CD4-positive, alpha-beta T cell treated with Interleukin-15 for 4 hours (primary cell): ENCODE results near the gene PAPSS1.
"Not testable (repeated sequence)": the region's sequence is repeated elsewhere in the genome, so short reads cannot be mapped to it uniquely, and the experiment has no call there.

Experiments used
- DNase-seq: peaks from one replicate; pipeline ENCODE4 v3.0.0-alpha.2; 2020; ENCODE audit warnings: low spot score

Gene PAPSS1

GRCh38 chr4:107689912-107690587, 30.0 kb downstream of the PAPSS1 start:
- no peak for DNase-seq

- no peak for DNase-seq
Measured at GRCh38 chr4:107688421-107688820, 31.6 kb downstream of the PAPSS1 start.

GRCh38 chr4:107685740-107686139, 34.3 kb downstream of the PAPSS1 start:
- DNase-seq, result no peak

GRCh38 chr4:107683873-107684272, 36.2 kb downstream of the PAPSS1 start:
- DNase-seq, result no peak

GRCh38 chr4:107682306-107682705, 37.7 kb downstream of the PAPSS1 start:
- no peak for DNase-seq

- no peak for DNase-seq
Measured at GRCh38 chr4:107669068-107669467, 51.0 kb downstream of the PAPSS1 start.

- DNase-seq, result no peak
Measured at GRCh38 chr4:107666134-107666533, 53.9 kb downstream of the PAPSS1 start.

- no peak for DNase-seq
Measured at GRCh38 chr4:107665001-107665400, 55.0 kb downstream of the PAPSS1 start.

GRCh38 chr4:107658400-107659336, 61.4 kb downstream of the PAPSS1 start:
- no peak for DNase-seq

- DNase-seq, result no peak
Measured at GRCh38 chr4:107655289-107655688, 64.7 kb downstream of the PAPSS1 start.

- no peak for DNase-seq
Measured at GRCh38 chr4:107654694-107655093, 65.3 kb downstream of the PAPSS1 start.

GRCh38 chr4:107651408-107651807, 68.6 kb downstream of the PAPSS1 start:
- DNase-seq, result not testable (repeated sequence)

GRCh38 chr4:107650251-107650650, 69.8 kb downstream of the PAPSS1 start:
- DNase-seq, result no peak

- no peak for DNase-seq
Measured at GRCh38 chr4:107648178-107648991, 71.6 kb downstream of the PAPSS1 start.

- DNase-seq, result no peak
Measured at GRCh38 chr4:107647591-107647990, 72.4 kb downstream of the PAPSS1 start.

GRCh38 chr4:107645604-107646003, 74.4 kb downstream of the PAPSS1 start:
- no peak for DNase-seq

- DNase-seq, result no peak
Measured at GRCh38 chr4:107643021-107643420, 77.0 kb downstream of the PAPSS1 start.

- no peak for DNase-seq
Measured at GRCh38 chr4:107640878-107641277, 79.2 kb downstream of the PAPSS1 start.

- DNase-seq, result no peak
Measured at GRCh38 chr4:107640197-107640596, 79.8 kb downstream of the PAPSS1 start.

- no peak for DNase-seq
Measured at GRCh38 chr4:107635735-107636134, 84.3 kb downstream of the PAPSS1 start.

GRCh38 chr4:107631560-107631959, 88.5 kb downstream of the PAPSS1 start:
- no peak for DNase-seq

GRCh38 chr4:107630185-107630705, 89.8 kb downstream of the PAPSS1 start:
- DNase-seq, result no peak
